ENCODE measurements around the gene SIGLEC15.

- TF ChIP-seq CTCF (IDR thresholded peaks at IDR 0.05; ENCODE audit: low read length) (no peak), EZH2 (optimal IDR thresholded peaks at IDR 0.05; ENCODE audit: low read depth, low read length) (no peak), EZH2phosphoT487 (IDR thresholded peaks at IDR 0.05; ENCODE audit: low read length) (no peak)
These were observed 15.7 kb downstream of the SIGLEC15 start for GRCh38 chr18:45841060-45841764.
